HEK293T (cell line): Measurements from ENCODE around the gene ACSF3.

Experiments used
- BHLHE40 ChIP-seq: fragments of 450-650 bp; IDR thresholded peaks from 2 replicates; pipeline ENCODE4 v1.6.1; 2016; ENCODE audit warnings: mild to moderate bottlenecking, moderate library complexity, borderline replicate concordance
- HDGF ChIP-seq: fragments of 450-650 bp; IDR thresholded peaks from 2 replicates; pipeline ENCODE4 v1.6.1; 2017; ENCODE audit warnings: antibody characterized with exemption, borderline replicate concordance
- PKNOX1 ChIP-seq: fragments of 450-650 bp; IDR thresholded peaks from 2 replicates; pipeline ENCODE4 v1.6.1; 2016

DNA sequence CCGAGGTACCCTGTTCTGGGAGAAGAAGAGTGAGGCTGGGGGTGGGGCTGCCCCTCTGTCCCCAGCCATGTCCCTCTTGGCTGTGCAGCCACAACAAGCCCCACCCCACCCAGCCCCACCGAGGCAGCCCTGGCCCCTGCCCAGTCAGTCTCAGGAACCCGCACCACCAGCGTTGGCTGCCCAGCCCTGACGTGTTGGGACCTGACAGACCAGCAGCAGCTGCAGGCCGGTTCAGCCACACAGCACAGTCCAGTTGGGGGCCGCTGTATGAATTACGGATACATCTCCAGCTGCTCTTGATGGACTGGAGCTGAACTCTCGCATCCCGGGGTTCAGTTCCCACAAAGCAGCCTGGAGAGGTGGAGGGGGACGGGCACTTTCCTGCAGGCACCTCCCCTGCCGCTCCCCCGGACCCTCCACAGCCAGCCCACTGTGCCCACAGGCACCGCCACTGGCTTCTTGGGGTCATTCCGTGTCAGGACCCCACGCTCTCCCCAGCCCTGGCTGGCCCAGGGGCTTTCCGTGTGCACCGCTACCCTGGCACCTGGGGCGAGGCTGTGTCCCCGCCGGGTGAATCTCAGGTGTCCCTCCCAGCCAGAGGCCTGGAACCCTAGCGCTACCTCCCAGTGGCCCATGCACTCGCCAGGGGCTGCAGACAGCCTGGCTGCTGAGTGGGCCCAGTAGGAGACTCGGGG, 84.9 kb downstream of the ACSF3 start:
- TF ChIP-seq HDGF, result no peak
- no peak for TF ChIP-seq BHLHE40
- TF ChIP-seq PKNOX1, result no peak
